K562 (cell line): ENCODE data around the gene LANCL3. TPM values are rescaled to one million over a fixed set of nuclear protein-coding genes. Genes with fewer than 3 reads are reported as not detected.

Source experiments
- AFF4 ChIP-seq: sonication (generic); formaldehyde crosslinking; IDR thresholded peaks from 2 replicates; pipeline ENCODE4 v1.8.0; 2023; ENCODE audit warnings: mild to moderate bottlenecking, missing genetic modification reagents
- FOXJ3 ChIP-seq: sonication (generic); formaldehyde crosslinking; IDR thresholded peaks from 2 replicates; pipeline ENCODE4 v1.4.0; 2020; ENCODE audit warnings: mild to moderate bottlenecking, missing genetic modification reagents
- MXD1 ChIP-seq: fragments of 250-450 bp; sonication (Bioruptor Pico); IDR thresholded peaks from 2 replicates; pipeline ENCODE4 v1.8.0; 2021; ENCODE audit warnings: borderline replicate concordance, mild to moderate bottlenecking, moderate library complexity; ENCODE audit not compliant: poor library complexity, severe bottlenecking
- NRF1 ChIP-seq, 2 experiments: fragments of 450-650 bp; IDR thresholded peaks in 1 of 2; conservative IDR thresholded peaks in 1 of 2; 2 replicates each; pipeline ENCODE4 v1.6.1; 2014; ENCODE audit warnings: mild to moderate bottlenecking in 2 of 2
- PHF8 ChIP-seq: fragments of 200-600 bp; sonication (generic); IDR thresholded peaks from 2 replicates; pipeline ENCODE4 v1.6.1; 2012; ENCODE audit warnings: mixed run types, mild to moderate bottlenecking, inconsistent platforms, low read length, moderate library complexity, borderline replicate concordance
- PREB ChIP-seq: sonication (generic); formaldehyde crosslinking; IDR thresholded peaks from 2 replicates; pipeline ENCODE4 v1.8.1; 2023; ENCODE audit warnings: mild to moderate bottlenecking, missing genetic modification reagents
- PTBP1 ChIP-seq: fragments of 200-400 bp; formaldehyde crosslinking; IDR thresholded peaks from 2 replicates; pipeline ENCODE4 v1.6.1; 2017; ENCODE audit warnings: low read depth, low read length
- RBBP5 ChIP-seq: fragments of 200-600 bp; sonication (generic); IDR thresholded peaks from 2 replicates; pipeline ENCODE4 v1.6.1; 2012; ENCODE audit warnings: borderline replicate concordance, mild to moderate bottlenecking, low read length, control low read depth, inconsistent platforms; ENCODE audit not compliant: insufficient read depth, poor library complexity, severe bottlenecking
- SIN3A ChIP-seq, 2 experiments: fragments of 150-350 bp in 1 of 2; IDR thresholded peaks; 2 replicates each; pipeline ENCODE4 v1.6.1; 2011 to 2016; ENCODE audit warnings: borderline replicate concordance in 2 of 2, low read depth in 2 of 2, low read length in 2 of 2, mild to moderate bottlenecking in 2 of 2, moderate library complexity in 2 of 2; ENCODE audit not compliant: control insufficient read depth in 1 of 2
- SMARCE1 ChIP-seq: fragments of 450-650 bp; IDR thresholded peaks from 2 replicates; pipeline ENCODE4 v1.7.1; 2016; ENCODE audit warnings: mild to moderate bottlenecking
- ZNF184 ChIP-seq: sonication (generic); formaldehyde crosslinking; IDR thresholded peaks from 2 replicates; pipeline ENCODE4 v1.5.0; 2020; ENCODE audit warnings: missing genetic modification reagents
- polyA plus RNA-seq, 8 experiments: library from polyadenylated mRNA; depleted of rRNA in 4 of 8; stranded (reverse) in 5 of 8; unstranded in 3 of 8; fragments of >200 nt; fragmentation: Nextera tagmentation in 2 of 8; fragmentation: Illumina TruSeq in 1 of 8; extraction: Ambion mirVana in 2 of 8; extraction: Trizol in 1 of 8; gene quantifications; 2 replicates each; pipeline versions ENCODE4 v1.2.1 to v1.2.3, GENCODE V29; 2011 to 2014; ENCODE audit warnings: inconsistent platforms in 1 of 8, missing spikeins in 1 of 8
- total RNA-seq, 7 experiments: library from RNA; depleted of rRNA in 6 of 7; stranded (reverse); fragments of >200 nt in 6 of 7; fragmentation: Illumina TruSeq in 2 of 7; extraction: Trizol in 2 of 7; gene quantifications; 2 replicates each; pipeline versions ENCODE4 v1.2.1 to v1.2.3, GENCODE V29; 2011 to 2021; ENCODE audit warnings: low replicate concordance in 1 of 7

Gene LANCL3
- total and polyA plus RNA-seq, 9 of the 15 experiments (the other 6 are each of a cell fraction or from before 2014, with no cell fraction given): 0.41 to 1.5 (median 0.58) TPM

- TF ChIP-seq AFF4 (0 out of 2 replicates have a peak, but pooled peaks have one; percentile 22), PREB (no peak), MXD1 (CRISPR knock-in tag) (no peak), ZNF184 (CRISPR knock-in tag) (no peak), RBBP5 (peak; percentile 49), PTBP1 (no peak), SMARCE1 (no peak), NRF1 (conservative IDR thresholded peaks at IDR 0.05 in 1 of 2, IDR thresholded peaks at IDR 0.05 in 1 of 2) (peak; percentile 74 to 75), PHF8 (peak; percentile 76; the same call in 1 of the 2 replicates), SIN3A (IDR thresholded peaks at IDR 0.05; ENCODE audit: borderline replicate concordance in 2 of 2, control insufficient read depth in 1 of 2, low read depth in 2 of 2, low read length in 2 of 2) (no peak), FOXJ3 (CRISPR knock-in tag) (no peak)
Observed at GRCh38 chrX:37685381-37686359, 114.2 kb downstream of the LANCL3 start, which contains the start of gene XK (continued).
